ENCODE results near the gene AAMDC.
"Not testable (repeated sequence)": the region's sequence is repeated elsewhere in the genome, so short reads cannot be mapped to it uniquely, and the experiment has no call there.

Gene AAMDC

GRCh38 chr11:77886401-77886800 lies 65.5 kb downstream of the AAMDC start:
- DNase-seq, result no peak

GRCh38 chr11:77889045-77889444 lies 68.1 kb downstream of the AAMDC start:
- DNase-seq, result not testable (repeated sequence)

- not testable (repeated sequence) for DNase-seq
Observed at GRCh38 chr11:77890100-77890614, 69.2 kb downstream of the AAMDC start.

GRCh38 chr11:77890619-77891056 lies 69.7 kb downstream of the AAMDC start:
- not testable (repeated sequence) for DNase-seq

GRCh38 chr11:77891256-77891655 lies 70.3 kb downstream of the AAMDC start:
- DNase-seq, result not testable (repeated sequence)

- not testable (repeated sequence) for DNase-seq
Observed at GRCh38 chr11:77891703-77892102, 70.8 kb downstream of the AAMDC start.

- DNase-seq, result not testable (repeated sequence)
Observed at GRCh38 chr11:77894949-77895348, 74.0 kb downstream of the AAMDC start.

GRCh38 chr11:77908835-77909234 lies 87.9 kb downstream of the AAMDC start:
- DNase-seq, result no peak

- DNase-seq, result no peak
Observed at GRCh38 chr11:77909277-77909676, 88.3 kb downstream of the AAMDC start.

- DNase-seq, result not testable (repeated sequence)
Observed at GRCh38 chr11:77910828-77911227, 89.9 kb downstream of the AAMDC start.

GRCh38 chr11:77913608-77914306 lies 92.8 kb downstream of the AAMDC start:
- DNase-seq, result not testable (repeated sequence)

- not testable (repeated sequence) for DNase-seq
Observed at GRCh38 chr11:77914307-77914791, 93.4 kb downstream of the AAMDC start.

GRCh38 chr11:77917713-77918112 lies 96.8 kb downstream of the AAMDC start:
- not testable (repeated sequence) for DNase-seq
